ENCODE measurements around the gene TLE6. TPM values are rescaled to one million over a fixed set of nuclear protein-coding genes. Genes with fewer than 3 reads are reported as not detected.

Gene TLE6
- total RNA-seq, 1 donor from 2014 or later = 0.11 TPM

DNA sequence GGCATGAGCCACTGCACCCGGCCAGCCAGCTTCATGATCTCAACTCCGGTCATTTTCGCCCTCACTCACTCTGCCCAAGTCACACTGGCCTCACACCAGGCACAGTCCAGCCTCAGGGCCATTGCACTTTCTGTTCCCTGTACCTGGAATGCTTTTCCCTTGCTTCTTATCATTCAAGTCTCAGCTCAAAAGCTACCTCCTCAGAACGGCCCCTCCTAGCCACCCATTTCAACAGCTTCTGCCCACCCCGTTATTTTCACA is 54.2 kb downstream of the TLE6 start:
- DNase-seq (ENCODE audit: low read depth) = no peak
- Histone ChIP-seq H4K20me1 (ENCODE audit: insufficient read depth, low read length) (no peaks in the 10 kb centered on the region), H3K79me2 (ENCODE audit: insufficient read depth, low read length) (no peaks in the 10 kb centered on the region), H3K4me2 (ENCODE audit: low read length) (no peak overlapping the region), H3K4me1 (ENCODE audit: insufficient read depth, low read length) (peaks cover 18% of the 10 kb centered on the region), H3K9ac (ENCODE audit: low read length) (no peak overlapping the region), H2AFZ (ENCODE audit: low read depth, low read length) (no peak overlapping the region), H3K36me3 (ENCODE audit: insufficient read depth, low read length) (no peaks in the 10 kb centered on the region), H3K27ac (ENCODE audit: low read depth, low read length) (no peak overlapping the region), H3K9me3 (ENCODE audit: insufficient read depth, low read depth, low read length) (no peaks in the 10 kb centered on the region), H3K27me3 (ENCODE audit: insufficient read depth, low read length) (peaks cover 44% of the 10 kb centered on the region), H3K4me3 (ENCODE audit: insufficient read depth, low read depth, low read length) (no peak overlapping the region)
- peaks cover 12% of the 10 kb centered on the region for H3K4me1 Mint-ChIP-seq (ENCODE audit: low read depth, unreplicated experiment)
- no peak for FAIRE-seq
- TF ChIP-seq, protein P1, sequence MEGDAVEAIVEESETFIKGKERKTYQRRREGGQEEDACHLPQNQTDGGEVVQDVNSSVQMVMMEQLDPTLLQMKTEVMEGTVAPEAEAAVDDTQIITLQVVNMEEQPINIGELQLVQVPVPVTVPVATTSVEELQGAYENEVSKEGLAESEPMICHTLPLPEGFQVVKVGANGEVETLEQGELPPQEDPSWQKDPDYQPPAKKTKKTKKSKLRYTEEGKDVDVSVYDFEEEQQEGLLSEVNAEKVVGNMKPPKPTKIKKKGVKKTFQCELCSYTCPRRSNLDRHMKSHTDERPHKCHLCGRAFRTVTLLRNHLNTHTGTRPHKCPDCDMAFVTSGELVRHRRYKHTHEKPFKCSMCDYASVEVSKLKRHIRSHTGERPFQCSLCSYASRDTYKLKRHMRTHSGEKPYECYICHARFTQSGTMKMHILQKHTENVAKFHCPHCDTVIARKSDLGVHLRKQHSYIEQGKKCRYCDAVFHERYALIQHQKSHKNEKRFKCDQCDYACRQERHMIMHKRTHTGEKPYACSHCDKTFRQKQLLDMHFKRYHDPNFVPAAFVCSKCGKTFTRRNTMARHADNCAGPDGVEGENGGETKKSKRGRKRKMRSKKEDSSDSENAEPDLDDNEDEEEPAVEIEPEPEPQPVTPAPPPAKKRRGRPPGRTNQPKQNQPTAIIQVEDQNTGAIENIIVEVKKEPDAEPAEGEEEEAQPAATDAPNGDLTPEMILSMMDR (IDR thresholded peaks at IDR 0.05; ENCODE audit: insufficient read depth, low read depth, low read length) = no peak
- TF ChIP-seq EZH2 (IDR thresholded peaks at IDR 0.05; ENCODE audit: insufficient read depth, low read length) = no peak
- no peak overlapping the region for H3K27ac Mint-ChIP-seq (ENCODE audit: unreplicated experiment)
- H3K4me3 Mint-ChIP-seq (ENCODE audit: unreplicated experiment) = peak overlapping the region; percentile 40
- peaks cover 4% of the 10 kb centered on the region for H3K36me3 Mint-ChIP-seq (ENCODE audit: low read depth, unreplicated experiment)
- peaks cover 76% of the 10 kb centered on the region for H3K27me3 Mint-ChIP-seq (ENCODE audit: low read depth, unreplicated experiment)
- H3K9me3 Mint-ChIP-seq (ENCODE audit: unreplicated experiment) = peaks cover 8% of the 10 kb centered on the region

DNA sequence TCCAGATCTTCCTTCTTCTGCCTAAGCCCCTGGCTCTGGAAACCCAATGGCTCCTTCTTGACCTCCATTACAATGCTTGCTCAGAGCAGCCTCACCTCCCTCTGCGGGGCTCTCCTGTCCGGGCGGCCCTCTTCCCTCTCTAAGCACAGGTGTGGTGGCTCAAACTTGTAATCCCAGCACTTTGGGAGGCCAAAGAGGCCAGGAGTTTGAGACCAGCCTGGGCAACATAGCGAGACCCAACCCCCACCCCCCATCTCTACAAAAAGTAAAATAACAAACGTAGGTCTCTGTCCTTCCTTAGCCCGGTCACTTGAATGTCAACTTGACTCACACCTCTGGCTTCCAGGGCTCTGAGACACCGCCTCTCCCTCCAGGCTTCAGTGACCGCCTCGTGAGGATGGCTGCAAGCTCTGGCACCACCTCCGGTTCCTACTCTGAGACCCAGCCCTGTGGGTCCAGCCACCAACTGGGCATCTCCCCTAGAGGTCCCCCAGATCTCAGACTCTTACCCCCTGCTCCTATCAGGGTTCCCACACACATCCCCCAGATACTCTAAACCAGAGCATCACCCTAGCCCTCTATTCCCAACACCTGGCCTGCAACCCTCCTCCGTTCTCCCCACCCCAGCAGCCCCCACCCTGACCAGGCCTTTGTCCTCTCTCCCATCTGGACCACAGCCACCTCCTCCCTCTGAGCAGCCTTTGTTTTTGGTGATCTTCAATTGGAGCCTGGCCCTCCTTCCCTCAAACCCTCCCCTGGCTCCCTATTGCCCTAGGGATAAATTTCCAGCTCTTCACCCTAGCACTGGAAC is 56.4 kb downstream of the TLE6 start:
- TF ChIP-seq, protein P1 (IDR thresholded peaks at IDR 0.05; ENCODE audit: insufficient read depth, low read depth, low read length) = no peak
- no peak for TF ChIP-seq EZH2 (IDR thresholded peaks at IDR 0.05; ENCODE audit: insufficient read depth, low read length)
- Mint-ChIP-seq H3K27ac (ENCODE audit: unreplicated experiment) (no peak overlapping the region), H3K4me3 (ENCODE audit: unreplicated experiment) (peak overlapping the region; percentile 64), H3K36me3 (ENCODE audit: low read depth, unreplicated experiment) (no peaks in the 10 kb centered on the region), H3K27me3 (ENCODE audit: low read depth, unreplicated experiment) (peaks cover 68% of the 10 kb centered on the region), H3K4me1 (ENCODE audit: low read depth, unreplicated experiment) (peaks cover 12% of the 10 kb centered on the region), H3K9me3 (ENCODE audit: unreplicated experiment) (peaks cover 4% of the 10 kb centered on the region)
- H3K79me2 ChIP-seq (ENCODE audit: insufficient read depth, low read length) = no peaks in the 10 kb centered on the region
- H2AFZ ChIP-seq (ENCODE audit: low read depth, low read length) = no peak overlapping the region
- FAIRE-seq (no peak), DNase-seq (ENCODE audit: low read depth) (no peak)
- H3K36me3 ChIP-seq (ENCODE audit: insufficient read depth, low read length) = no peaks in the 10 kb centered on the region
- H4K20me1 ChIP-seq (ENCODE audit: insufficient read depth, low read length) = no peaks in the 10 kb centered on the region
- peaks cover 19% of the 10 kb centered on the region for H3K4me1 ChIP-seq (ENCODE audit: insufficient read depth, low read length)
- H3K27me3 ChIP-seq (ENCODE audit: insufficient read depth, low read length) = peaks cover 25% of the 10 kb centered on the region
- no peak overlapping the region for H3K4me3 ChIP-seq (ENCODE audit: insufficient read depth, low read depth, low read length)
- no peak overlapping the region for H3K27ac ChIP-seq (ENCODE audit: low read depth, low read length)
- no peak overlapping the region for H3K4me2 ChIP-seq (ENCODE audit: low read length)
- H3K9ac ChIP-seq (ENCODE audit: low read length) = no peak overlapping the region
- no peaks in the 10 kb centered on the region for H3K9me3 ChIP-seq (ENCODE audit: insufficient read depth, low read depth, low read length)

DNA sequence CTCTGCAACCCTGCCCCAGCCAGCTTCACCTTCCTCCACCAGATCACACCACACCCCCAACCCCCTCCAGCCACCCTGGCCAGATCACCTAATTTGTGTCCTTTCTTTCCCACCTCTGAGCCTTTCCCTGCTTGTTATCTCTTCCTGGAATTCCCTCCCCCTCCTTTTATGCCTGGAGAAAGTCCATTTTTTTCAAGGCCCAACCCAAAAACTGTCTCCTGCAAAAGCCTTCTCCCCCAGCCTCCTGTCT is 57.0 kb downstream of the TLE6 start:
- Histone ChIP-seq H4K20me1 (ENCODE audit: insufficient read depth, low read length) (no peaks in the 10 kb centered on the region), H3K9ac (ENCODE audit: low read length) (no peak overlapping the region), H3K36me3 (ENCODE audit: insufficient read depth, low read length) (no peaks in the 10 kb centered on the region), H3K27ac (ENCODE audit: low read depth, low read length) (no peak overlapping the region), H3K79me2 (ENCODE audit: insufficient read depth, low read length) (no peaks in the 10 kb centered on the region), H3K9me3 (ENCODE audit: insufficient read depth, low read depth, low read length) (no peaks in the 10 kb centered on the region), H2AFZ (ENCODE audit: low read depth, low read length) (peak overlapping the region; percentile 82), H3K4me3 (ENCODE audit: insufficient read depth, low read depth, low read length) (peak overlapping the region; percentile 67), H3K27me3 (ENCODE audit: insufficient read depth, low read length) (peaks cover 24% of the 10 kb centered on the region), H3K4me2 (ENCODE audit: low read length) (peak overlapping the region; percentile 98), H3K4me1 (ENCODE audit: insufficient read depth, low read length) (peaks cover 19% of the 10 kb centered on the region)
- Mint-ChIP-seq H3K27ac (ENCODE audit: unreplicated experiment) (no peak overlapping the region), H3K4me3 (ENCODE audit: unreplicated experiment) (peak overlapping the region; percentile 86), H3K27me3 (ENCODE audit: low read depth, unreplicated experiment) (peaks cover 72% of the 10 kb centered on the region), H3K9me3 (ENCODE audit: unreplicated experiment) (peaks cover 4% of the 10 kb centered on the region), H3K4me1 (ENCODE audit: low read depth, unreplicated experiment) (peaks cover 12% of the 10 kb centered on the region), H3K36me3 (ENCODE audit: low read depth, unreplicated experiment) (no peaks in the 10 kb centered on the region)
- FAIRE-seq (no peak), DNase-seq (ENCODE audit: low read depth) (no peak)
- TF ChIP-seq EZH2 (IDR thresholded peaks at IDR 0.05; ENCODE audit: insufficient read depth, low read length) = no peak
- TF ChIP-seq, protein P1 (IDR thresholded peaks at IDR 0.05; ENCODE audit: insufficient read depth, low read depth, low read length) = no peak

Measured in astrocyte (in vitro differentiated cells and primary cell).